NCI-H1105 (cell line): ENCODE data around the gene ZNHIT2.

Experiments used
- DNase-seq: peaks from one replicate; lab custom pipeline; 2025; lab: John Stamatoyannopoulos, UW

Gene ZNHIT2

GRCh38 chr11:65071907-65072630, 45.4 kb downstream of the ZNHIT2 start:
- DNase-seq, result no peak

- DNase-seq, result no peak
Observed at GRCh38 chr11:65069217-65069616, 48.3 kb downstream of the ZNHIT2 start.

GRCh38 chr11:65067446-65067845, 50.1 kb downstream of the ZNHIT2 start:
- no peak for DNase-seq

GRCh38 chr11:65066805-65067291, 50.7 kb downstream of the ZNHIT2 start:
- no peak for DNase-seq
